Activated T-helper 1 cell treated with Interleukin-2 at 50 U/mL for 16 hours (primary cell): ENCODE results near the gene CORO2B.

ENCODE experiments used
- DNase-seq: peaks from one replicate; pipeline ENCODE4 v3.0.0-alpha.2; 2020; ENCODE audit warnings: low read depth

CORO2B gene

DNA sequence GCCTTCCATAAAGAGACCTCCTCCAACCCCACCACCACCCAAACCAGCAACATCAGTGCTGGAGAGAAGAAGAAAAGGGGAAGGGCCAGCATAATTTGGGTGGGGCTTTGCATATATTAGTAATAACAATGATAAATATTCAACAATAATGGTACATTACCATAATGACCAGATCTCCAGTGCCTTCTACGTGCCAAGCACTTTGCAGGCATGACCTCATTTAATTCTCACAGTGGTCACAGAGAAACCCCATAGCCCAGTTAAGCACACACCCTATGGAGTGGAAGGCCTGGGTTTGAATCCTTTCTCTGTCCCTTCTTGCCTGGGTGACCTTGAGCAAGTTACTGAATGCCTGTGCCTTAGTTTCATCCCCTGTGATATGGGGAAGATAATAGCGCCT, 49.2 kb downstream of the CORO2B start:
- no peak for DNase-seq

DNA sequence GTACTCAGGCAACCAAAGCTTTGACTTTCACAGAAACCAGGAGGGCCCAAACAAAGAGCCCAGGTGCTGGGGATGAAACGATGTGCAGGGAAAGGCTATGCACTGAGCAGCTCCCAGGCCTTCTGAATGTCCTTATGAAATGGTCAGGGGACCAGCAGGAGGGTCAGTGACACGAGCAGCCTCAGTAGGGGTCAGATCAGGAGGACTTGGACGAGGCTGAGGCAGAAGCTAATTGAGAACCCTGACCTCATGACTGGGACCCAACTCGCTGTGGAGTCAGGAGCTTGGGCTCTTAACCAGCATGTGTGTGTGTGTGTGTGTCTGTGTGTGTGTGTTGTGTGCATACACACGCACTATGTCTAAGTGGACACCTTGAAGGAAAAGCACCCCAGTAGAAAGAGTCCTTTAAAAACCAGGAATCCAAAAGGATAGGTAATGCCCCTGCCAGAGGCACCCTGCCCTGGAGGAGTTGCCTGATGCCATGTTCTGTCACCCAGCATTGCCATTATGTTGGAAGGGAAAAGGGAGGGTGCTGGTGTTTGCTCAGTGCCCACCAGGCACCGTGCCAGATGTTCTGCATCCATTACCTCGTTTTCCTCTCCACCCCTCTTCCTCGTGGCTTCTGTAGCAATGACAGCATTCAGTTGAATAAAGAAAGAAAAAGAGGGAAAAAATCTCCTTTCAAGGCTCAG, 50.9 kb downstream of the CORO2B start:
- DNase-seq = no peak

DNA sequence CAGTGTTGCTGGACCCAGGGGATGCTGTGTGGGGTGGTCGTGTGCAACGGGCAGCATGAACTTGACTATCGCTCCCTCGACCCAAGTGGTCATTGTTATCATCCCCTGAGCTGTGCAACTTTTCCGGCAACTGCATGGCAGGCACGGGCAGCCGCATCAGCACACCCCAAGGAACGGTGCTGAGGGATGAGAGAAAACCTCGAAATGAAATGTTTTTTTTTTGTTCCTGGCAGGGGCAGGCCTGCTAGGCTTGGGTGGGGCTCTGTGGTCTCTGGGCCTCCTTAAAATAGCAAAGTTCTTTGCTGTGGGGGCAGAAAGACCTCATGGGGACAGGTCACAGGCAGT, 51.4 kb downstream of the CORO2B start:
- no peak for DNase-seq

DNA sequence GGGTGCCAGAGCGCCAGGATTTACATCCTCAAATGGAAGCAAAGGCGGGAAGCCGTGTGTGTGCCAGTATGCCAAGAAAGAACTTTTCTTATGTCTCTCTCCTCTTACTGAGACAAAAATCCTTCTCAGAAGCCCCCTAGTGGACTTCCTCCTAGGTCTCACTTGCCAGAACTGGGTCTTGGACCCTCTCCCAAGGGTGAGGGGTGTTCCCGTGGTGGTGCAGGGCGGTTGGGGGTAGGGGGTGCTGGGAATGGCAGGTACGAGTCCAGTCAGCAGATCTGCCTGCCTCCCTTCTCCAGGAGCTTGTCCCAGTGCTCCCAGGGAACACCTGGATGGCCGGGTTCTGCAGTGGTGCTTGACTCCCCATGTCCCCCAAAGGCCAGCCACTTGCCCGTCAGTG, 52.0 kb downstream of the CORO2B start:
- no peak for DNase-seq

DNA sequence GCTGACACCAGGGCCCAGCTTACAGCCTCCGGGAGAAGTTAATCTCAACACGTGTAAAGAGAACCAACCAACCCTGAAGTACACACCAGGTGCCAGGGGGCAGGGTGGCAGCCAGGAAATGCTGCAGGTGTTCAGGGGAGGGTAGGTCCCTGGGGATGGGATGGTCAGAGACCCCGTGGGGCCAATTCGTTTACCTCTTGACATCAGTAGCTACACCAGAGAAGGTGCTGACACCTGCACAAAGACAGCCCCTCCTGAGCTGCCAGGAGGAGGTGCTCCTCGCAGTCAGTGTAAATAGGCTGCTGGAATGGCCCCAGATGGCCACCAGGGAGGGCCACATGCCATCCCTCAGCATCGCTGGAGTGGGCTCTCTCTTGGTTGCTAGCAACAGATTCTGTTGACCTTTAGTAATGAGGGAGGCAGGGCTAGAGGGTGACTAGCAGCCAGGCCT, 52.8 kb downstream of the CORO2B start:
- no peak for DNase-seq

DNA sequence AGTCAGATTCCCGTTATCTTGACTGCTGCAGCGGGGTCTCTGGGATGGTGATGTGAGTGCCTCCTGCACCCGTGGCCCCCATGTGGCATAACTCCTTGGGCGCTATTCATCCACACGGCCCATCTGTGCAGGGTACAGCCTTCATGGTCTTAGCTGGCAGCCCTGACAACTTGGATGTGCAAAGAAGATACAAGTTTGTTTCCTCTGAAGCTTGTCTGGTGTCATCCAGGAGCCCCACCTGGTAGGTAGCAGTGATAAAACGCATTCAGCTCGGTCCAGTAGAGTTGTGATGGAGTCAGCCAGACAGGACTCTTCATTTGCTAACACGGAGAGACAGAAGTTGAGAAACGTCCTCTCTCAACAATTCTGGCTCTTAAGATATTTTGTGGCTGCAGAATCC, 53.3 kb downstream of the CORO2B start:
- no peak for DNase-seq

DNA sequence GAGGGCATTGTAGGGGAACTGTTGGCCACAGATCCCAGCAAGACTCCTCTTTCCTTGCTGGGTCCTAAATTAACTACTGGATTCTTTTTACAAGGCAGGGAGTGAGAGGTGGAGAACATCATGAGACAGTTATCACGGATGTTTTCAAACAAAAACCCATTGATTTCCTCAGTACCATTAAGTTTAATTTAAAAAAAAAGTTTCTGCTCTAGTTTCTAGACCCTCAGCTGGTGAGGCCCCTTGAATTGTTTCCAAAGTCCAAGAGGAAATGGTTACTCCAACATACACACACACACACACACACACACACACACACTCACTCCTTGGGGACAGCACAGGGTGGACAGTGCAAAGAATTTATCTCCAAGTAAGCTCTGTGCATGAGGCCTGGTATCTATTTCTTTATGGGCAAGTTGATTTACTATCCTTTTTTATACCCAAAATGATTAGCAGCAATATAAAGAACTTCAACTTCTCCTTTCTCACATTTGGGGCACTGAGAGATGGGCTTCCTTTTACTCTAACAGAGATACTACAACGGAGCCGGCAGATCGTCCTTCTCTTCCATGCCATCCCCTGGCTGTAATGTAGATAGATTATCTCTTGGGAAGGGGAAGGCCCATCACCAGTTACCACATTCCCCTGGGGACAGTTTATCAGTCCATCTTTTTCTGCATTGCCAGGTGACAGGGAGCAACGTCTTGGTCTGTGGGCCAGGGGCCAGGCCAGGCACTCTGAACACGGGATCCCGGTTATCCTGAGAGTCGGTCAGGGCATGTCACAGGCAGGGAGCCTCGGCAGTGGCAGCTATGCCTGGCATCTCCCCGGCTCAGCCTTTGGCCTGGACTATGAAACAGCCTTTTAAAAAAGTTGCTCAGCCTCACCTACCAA, 54.7 kb downstream of the CORO2B start:
- DNase-seq = no peak

DNA sequence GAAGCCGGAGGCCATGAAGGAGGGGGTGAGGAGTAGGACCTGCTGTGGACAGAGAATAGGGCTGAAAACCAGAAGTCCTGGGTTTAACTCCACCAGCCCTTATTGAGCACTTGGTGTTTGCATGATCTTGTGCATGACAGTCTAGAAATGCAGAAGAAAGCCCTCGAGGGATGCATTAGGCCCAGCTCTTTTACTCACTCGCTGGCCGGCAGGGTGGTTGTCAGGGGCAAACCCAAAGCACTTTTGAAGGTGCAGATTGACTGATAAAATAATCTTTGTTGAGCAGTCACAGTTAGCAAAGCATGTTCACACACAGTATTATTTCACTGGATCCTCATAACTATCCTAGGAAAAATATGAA, 55.3 kb downstream of the CORO2B start:
- no peak for DNase-seq

DNA sequence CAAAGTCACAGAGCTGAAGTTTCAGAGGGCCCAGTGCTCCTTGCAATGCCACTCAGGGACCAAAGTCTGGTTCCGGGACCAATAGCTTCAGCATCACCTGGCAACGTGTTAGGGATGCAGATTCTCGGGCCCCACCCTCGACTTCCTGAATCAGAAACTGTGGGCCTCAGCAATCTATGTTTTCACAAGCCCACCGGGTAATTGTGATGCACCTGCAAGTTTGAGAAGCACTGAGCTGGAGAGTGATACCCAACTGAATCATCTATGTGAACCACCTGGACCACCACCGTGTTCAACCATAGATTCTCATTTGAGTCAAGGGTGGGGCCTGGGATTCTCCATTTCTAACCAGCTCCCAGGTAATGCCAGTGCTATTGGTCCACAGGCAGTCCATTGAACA, 55.7 kb downstream of the CORO2B start:
- DNase-seq = no peak

DNA sequence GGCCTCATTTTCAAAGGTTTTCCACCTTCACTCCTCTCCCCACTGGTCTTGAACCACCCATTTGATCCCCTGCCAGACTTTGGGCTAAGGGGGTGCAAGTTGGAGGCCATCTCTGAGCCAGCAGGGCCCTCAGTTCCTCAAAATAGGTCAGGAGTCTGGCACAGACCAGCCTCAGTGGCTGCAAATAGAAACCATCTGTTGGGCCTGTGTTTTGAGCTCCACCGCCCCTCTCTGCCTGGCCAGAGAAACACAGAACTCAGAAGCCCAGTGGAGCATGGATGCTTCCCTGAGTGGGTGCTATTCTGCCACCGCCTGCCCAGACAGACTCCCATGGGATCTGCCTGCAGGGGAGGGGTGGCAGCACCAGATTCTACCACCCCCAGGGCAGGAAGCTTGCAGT, 56.3 kb downstream of the CORO2B start:
- no peak for DNase-seq

DNA sequence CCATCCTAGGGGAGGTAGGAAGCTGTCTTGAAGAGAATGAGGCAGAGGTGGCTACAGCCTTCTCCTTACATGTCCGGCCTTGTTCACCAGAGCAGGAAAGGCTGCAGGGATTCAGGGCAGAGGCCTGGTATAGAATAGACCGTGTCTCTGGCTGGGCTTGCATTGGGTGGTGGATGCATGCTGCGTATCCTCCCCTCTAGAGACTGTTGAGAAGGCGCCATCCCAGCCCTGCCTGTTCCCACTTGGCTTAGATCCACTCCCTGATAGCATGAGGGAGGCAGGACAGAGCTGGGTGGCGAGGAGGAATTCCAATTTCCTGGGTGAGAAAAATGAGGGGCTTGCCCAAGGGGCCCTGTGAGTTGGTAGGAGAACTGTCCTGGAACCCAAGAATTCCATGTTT, 57.5 kb downstream of the CORO2B start:
- no peak for DNase-seq

DNA sequence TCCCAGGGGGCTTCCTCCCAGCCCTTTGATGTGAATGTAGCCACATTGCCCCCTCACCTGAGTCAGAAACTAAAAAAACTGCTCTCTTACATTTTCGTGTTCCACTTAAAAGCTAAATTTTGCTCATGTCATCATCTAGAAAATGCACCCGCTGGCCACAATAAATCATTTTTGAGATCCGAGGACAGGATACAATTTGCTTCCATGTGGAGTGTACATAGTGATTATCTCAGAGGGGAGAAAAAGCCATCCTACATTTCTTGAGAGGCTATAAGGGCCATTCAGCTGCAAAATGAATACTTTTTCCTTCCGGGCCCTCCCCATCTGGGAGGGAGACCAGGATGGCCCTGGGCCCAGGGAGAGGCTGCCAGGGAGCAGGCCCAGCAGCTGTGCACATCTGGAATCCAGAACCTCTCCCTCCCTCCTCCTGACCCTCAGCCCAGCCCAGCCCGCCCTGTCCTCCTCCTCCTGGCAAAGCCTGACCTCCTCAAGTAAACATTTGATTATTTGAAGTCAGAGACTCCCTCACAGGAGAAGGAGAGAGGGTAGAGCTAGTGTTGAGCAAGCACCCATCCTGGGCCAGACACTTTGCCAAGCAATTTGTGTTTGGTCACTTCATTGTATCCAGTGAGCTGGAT, 59.1 kb downstream of the CORO2B start:
- no peak for DNase-seq

DNA sequence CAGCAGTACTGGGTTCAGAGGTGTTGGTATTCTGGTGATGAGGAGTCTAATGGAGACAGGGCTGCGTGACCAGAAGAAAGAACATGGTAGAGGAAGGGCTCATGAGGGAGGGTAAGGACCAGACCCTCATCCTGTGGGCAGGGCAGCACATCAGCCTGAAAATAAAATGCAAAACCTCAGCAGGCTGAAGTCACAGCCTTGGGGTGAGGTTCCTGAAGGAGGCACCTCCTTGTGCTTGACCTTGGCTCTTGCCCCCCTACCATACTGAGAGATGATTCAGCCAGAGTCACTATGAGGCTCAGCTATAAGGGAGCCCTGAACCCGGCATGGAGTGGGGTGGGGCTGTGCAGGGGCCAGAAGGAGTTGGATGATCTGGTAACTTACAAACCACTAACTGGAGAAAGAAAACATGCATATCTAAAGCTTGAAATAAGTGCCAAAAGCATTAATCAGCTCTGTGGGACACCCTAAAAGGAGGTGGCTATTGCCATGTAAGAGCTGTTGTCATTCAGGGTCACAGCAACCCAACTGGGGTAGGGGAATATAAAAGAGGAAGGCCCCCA, 60.2 kb downstream of the CORO2B start:
- DNase-seq = no peak

DNA sequence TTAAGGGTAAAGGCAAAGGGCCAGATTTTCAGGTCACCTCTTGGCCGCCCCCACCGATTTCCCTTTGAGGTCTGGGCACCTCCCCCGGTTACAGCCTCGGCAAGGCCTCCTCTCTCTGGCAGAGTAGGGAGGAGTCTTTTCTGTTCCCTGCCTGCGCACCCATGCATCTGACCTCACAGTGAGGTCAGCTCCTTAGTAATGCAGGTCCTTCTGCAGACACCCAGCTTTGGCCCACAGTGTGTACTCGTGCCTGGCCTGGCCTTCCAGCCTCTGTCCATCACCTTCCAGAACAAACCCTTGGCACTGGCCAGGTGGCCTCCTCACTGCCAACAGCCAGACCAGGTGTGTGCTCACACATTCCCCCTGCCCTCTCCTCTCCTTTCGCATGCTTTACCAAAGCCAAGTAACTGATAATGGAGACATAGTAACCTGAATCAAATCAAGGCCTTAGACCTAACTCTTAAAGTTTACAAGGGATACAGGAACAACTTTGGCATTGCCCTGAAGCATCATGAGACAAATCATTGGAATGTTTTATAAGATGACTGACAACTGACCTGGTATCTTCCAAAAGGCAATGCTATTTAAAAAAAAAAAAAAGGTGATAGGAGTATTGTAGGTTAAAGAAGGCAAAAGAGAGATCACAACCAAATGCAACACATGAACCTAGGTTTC, 61.3 kb downstream of the CORO2B start:
- DNase-seq = no peak

DNA sequence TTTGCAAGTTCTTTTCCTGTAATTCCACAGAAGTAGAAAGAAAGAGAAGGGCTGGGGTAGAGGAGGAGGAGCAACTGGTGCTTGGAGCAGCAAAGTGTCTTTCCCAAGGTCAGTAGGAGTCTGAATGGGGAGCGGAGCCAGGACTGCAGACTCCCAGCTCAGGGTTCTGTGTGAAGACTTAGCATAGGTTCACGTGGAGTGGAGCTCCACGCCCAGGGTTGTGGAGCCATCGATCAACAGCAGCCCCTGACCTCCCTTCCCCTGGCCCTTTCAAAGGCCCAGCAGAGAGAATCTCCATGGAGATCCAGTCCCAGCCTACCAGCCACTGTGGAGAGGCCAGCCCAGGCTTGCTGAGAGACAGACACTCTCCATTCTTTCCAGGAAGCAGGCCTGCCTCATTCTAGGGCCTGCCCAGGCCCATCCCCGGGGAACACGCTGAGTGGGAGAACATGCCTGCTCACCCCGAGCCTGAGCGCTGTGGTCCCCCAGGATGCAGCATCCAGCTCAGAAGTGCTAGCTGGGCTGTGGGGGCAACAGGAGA, 62.1 kb downstream of the CORO2B start:
- no peak for DNase-seq

DNA sequence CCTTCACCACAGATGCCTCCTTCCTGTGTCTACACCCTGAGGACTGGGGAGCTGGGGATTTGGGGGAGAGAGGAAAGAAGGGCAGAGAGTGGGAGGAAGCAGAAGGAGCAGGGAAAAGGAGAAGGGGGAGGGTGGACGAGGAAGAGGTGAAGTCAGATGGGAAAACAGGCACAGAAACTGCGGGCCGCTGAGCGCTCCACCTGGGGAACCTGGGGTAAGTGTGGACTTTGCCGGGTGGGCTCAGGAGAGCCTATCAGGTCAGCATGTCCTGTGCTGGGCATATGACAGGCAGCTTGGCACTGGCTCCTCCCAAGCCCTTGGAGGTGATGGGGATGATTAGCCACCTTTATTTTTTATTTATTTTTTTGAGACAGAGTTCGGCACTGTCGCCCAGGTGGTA, 62.6 kb downstream of the CORO2B start:
- DNase-seq = no peak

DNA sequence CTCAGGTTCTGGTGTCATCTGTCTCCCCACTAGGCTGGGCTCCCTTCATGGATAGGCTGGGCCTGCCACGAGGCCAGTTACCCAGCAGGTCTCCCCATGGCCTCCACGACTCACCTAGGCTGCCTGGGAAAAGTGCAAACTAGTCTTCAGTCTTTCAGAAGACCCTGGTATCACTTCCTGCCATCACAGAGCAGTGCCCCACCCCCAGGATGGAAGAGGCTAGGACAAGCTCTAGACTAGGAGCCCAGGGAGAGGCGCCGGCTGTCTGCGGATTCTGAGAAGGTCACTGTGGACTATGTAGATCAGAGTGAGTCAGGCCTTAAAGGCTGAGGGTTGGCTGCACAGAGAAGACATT, 63.7 kb downstream of the CORO2B start:
- no peak for DNase-seq

DNA sequence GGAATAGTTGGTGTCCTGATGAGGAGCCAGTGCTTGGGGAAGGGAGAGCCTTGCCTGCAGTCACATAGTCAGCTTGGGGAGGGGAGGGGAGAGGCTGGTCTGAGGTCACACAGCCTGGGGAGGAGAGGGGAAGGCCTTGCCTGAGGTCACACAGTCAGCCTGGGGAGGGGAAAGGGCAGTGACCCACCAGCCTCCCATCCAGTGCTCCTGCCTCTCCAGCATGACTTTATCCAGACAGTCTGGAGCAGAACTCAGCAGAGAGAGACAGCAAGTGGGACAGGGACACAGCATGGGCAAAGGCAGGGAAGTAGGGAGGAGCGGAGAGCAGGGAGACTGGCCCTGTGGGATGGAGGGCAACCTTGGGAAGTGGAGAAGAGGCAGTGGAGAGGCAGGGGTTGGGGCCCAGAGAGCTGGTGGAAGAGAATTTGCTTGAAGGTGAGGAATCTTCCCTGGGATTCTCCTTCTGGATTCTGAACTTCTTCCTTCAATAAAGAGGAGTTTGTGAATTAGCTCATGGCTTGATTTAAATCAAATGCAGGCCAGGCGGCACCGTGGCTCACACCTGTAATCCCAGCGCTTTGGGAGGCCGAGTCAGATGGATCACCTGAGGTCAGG, 64.5 kb downstream of the CORO2B start:
- no peak for DNase-seq

DNA sequence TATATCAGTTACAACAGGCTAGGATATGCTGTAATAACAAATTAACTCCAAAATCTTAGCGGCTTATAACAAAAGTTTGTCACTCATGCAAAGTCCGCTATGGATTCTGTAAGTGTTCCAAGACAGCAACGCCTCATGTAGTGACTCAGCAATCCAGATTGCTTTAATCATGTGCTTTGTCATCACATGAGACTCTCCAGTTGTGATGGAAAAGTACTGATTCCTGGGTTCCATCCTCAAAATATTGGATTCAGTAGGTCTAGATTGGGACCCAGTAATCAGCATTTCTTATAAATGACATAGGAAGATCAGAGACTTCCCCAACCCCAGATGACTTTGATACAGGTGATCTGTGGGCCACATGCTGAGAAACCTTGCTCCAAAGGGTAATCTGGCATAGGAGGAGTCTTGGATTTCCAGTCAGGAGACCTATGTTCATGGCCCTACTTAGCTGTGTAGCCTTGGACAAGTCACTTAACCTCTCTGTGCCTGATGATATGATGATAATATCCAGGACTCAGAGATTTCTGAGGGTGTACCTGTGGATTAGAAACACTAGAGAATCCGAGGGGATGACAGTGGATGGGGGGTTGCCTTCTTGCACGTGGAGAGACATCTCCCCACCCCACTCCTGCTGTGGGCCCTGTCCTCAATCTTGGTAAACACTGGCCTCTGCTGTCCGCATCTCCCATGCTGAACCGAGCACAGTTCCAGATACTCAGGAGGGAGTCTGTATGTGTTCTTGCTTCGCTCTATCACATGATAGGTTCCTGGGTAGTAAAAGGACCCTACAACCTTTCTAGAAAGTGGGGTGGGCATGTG, 65.5 kb downstream of the CORO2B start:
- no peak for DNase-seq

DNA sequence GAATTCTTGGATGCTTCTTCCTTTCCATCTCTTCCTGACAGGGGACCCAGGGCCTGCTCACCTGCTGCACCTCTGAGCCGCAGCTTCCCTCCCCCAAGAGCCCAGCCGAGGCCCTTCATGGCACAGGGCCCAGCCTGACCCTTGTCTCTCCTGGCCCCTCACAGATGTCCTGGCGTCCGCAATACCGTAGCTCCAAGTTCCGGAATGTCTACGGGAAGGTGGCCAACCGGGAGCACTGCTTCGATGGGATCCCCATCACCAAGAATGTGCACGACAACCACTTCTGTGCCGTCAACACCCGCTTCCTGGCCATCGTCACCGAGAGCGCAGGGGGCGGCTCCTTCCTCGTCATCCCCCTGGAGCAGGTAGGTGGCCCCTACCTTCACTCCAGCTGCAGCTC, 66.2 kb downstream of the CORO2B start:
- no peak for DNase-seq

DNA sequence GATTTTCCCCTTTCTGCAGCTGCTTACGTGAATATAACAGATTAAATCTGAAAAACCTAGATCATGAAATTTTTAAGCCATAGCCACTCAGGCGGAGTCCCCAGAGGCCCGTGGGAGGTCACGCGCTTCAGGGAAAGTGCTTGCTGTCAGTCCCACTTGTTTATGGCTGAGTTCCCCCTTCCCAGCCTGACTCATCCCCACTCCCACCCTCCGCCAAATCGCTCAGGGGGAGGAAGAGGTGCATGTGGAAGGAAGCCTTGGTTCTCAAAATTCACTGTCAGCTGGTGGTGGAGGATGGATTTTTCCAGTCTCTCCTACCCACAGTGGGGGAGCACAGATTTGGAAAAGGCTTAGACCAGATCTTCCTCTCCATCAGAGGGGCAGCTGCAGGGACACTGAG, 67.4 kb downstream of the CORO2B start:
- no peak for DNase-seq
